ENCODE data around the gene STKLD1.
A peak's percentile ranks its signal among the peaks of the same experiment; 100 is the strongest.

STKLD1 gene

GRCh38 chr9:133335924-133336811 is 40.0 kb upstream of the STKLD1 start, which contains the start of gene SURF6:
Gene SURF6 (minus strand): TSS chr9:133336188. CDS start chr9:133336132, 56 bp downstream.
- Histone ChIP-seq H3K27me3 (ENCODE audit: control insufficient read depth in 3 of 3, insufficient read depth in 3 of 3, low read depth in 1 of 3, low read length in 3 of 3) (no peaks in the 10 kb centered on the region), H3K4me3 (ENCODE audit: low read length in 2 of 2) (peak within 1 kb of the TSS; percentile 82 to 98), H2BK12ac (ENCODE audit: low read length) (no peak within 1 kb of the TSS), H2BK120ac (ENCODE audit: low read depth, low read length) (peak within 1 kb of the TSS; percentile 25), H4K91ac (ENCODE audit: low read depth, low read length, poor library complexity) (no peak within 1 kb of the TSS), H3K27ac (replicated peaks; ENCODE audit: low read length) (peak within 1 kb of the TSS; percentile 79), H3K36me3 (replicated peaks in 1 of 2; ENCODE audit: control insufficient read depth in 2 of 2, insufficient read depth in 2 of 2, low read length in 2 of 2) (peaks cover 53 to 71% of the 10 kb centered on the region in 2 donors), H4K8ac (ENCODE audit: low read depth, low read length) (peak within 1 kb of the TSS; percentile 72), H3K4ac (ENCODE audit: low read length) (peak within 1 kb of the TSS; percentile 70), H2BK15ac (ENCODE audit: low read length) (no peak within 1 kb of the TSS), H2AK5ac (ENCODE audit: low read depth, low read length) (peak within 1 kb of the TSS; percentile 93), H3K9me3 (replicated peaks in 1 of 2; ENCODE audit: control insufficient read depth in 2 of 2, insufficient read depth in 1 of 2, low read depth in 1 of 2, low read length in 2 of 2) (no peaks in the 10 kb centered on the region), H3K23ac (ENCODE audit: low read depth, low read length, poor library complexity) (peak within 1 kb of the TSS; percentile 99), H3K4me2 (ENCODE audit: insufficient read depth, low read length, poor library complexity, severe bottlenecking) (peak within 1 kb of the TSS; percentile 82), H3K9ac (ENCODE audit: low read depth, low read length, poor library complexity) (peak within 1 kb of the TSS; percentile 96), H3K79me1 (ENCODE audit: low read depth, low read length) (peaks cover 12% of the 10 kb centered on the region), H2AFZ (ENCODE audit: low read length) (peak within 1 kb of the TSS; percentile 95), H3K14ac (ENCODE audit: low read length) (peak within 1 kb of the TSS; percentile 77), H2BK5ac (ENCODE audit: low read length) (no peak within 1 kb of the TSS), H3K4me1 (ENCODE audit: control insufficient read depth in 2 of 2, insufficient read depth in 1 of 2, low read depth in 1 of 2, low read length in 2 of 2) (peaks cover 5 to 6% of the 10 kb centered on the region in 2 donors), H3K18ac (ENCODE audit: low read length) (peak within 1 kb of the TSS; percentile 88)
- no CpG with 5 or more reads among the region's 70 CpGs for WGBS, 2 donors (ENCODE audit: extremely low coverage in 2 of 2, insufficient read length in 2 of 2, insufficient replicate concordance in 1 of 2)
- peak; percentile 83 for DNase-seq (ENCODE audit: low spot score)

- no peak overlapping the region for H3K4me2 ChIP-seq (ENCODE audit: insufficient read depth, low read length, poor library complexity, severe bottlenecking)
- no peak overlapping the region for H3K4ac ChIP-seq (ENCODE audit: low read length)
- no peak overlapping the region for H3K4me3 ChIP-seq (ENCODE audit: low read length in 2 of 2)
- no CpG with 5 or more reads among the region's 5 CpGs for WGBS, 2 donors (ENCODE audit: extremely low coverage in 2 of 2, insufficient read length in 2 of 2, insufficient replicate concordance in 1 of 2)
- no peak overlapping the region for H2AFZ ChIP-seq (ENCODE audit: low read length)
- H3K36me3 ChIP-seq (replicated peaks in 1 of 2; ENCODE audit: control insufficient read depth in 2 of 2, insufficient read depth in 2 of 2, low read length in 2 of 2), result peaks cover 57 to 71% of the 10 kb centered on the region in 2 donors
- no peak overlapping the region for H3K14ac ChIP-seq (ENCODE audit: low read length)
- H4K8ac ChIP-seq (ENCODE audit: low read depth, low read length), result no peak overlapping the region
- H3K4me1 ChIP-seq (ENCODE audit: control insufficient read depth in 2 of 2, insufficient read depth in 1 of 2, low read depth in 1 of 2, low read length in 2 of 2), result peaks cover 5 to 6% of the 10 kb centered on the region in 2 donors
- H4K91ac ChIP-seq (ENCODE audit: low read depth, low read length, poor library complexity), result no peak overlapping the region
- H2BK5ac ChIP-seq (ENCODE audit: low read length), result no peak overlapping the region
- H3K27me3 ChIP-seq (ENCODE audit: control insufficient read depth in 3 of 3, insufficient read depth in 3 of 3, low read depth in 1 of 3, low read length in 3 of 3), result no peaks in the 10 kb centered on the region
- H3K18ac ChIP-seq (ENCODE audit: low read length), result no peak overlapping the region
- H2AK5ac ChIP-seq (ENCODE audit: low read depth, low read length), result no peak overlapping the region
- DNase-seq (ENCODE audit: low spot score), result no peak
- peaks cover 5% of the 10 kb centered on the region for H3K79me1 ChIP-seq (ENCODE audit: low read depth, low read length)
- no peak overlapping the region for H3K27ac ChIP-seq (replicated peaks; ENCODE audit: low read length)
- H3K9me3 ChIP-seq (replicated peaks in 1 of 2; ENCODE audit: control insufficient read depth in 2 of 2, insufficient read depth in 1 of 2, low read depth in 1 of 2, low read length in 2 of 2), result no peaks in the 10 kb centered on the region
- H2BK120ac ChIP-seq (ENCODE audit: low read depth, low read length), result no peak overlapping the region
- H3K23ac ChIP-seq (ENCODE audit: low read depth, low read length, poor library complexity), result no peak overlapping the region
- no peak overlapping the region for H3K9ac ChIP-seq (ENCODE audit: low read depth, low read length, poor library complexity)
- no peak overlapping the region for H2BK12ac ChIP-seq (ENCODE audit: low read length)
- H2BK15ac ChIP-seq (ENCODE audit: low read length), result no peak overlapping the region
Measured at GRCh38 chr9:133339641-133340040, 36.5 kb upstream of the STKLD1 start.

GRCh38 chr9:133340256-133340655 is 35.9 kb upstream of the STKLD1 start:
- H3K9ac ChIP-seq (ENCODE audit: low read depth, low read length, poor library complexity), result no peak overlapping the region
- H3K4ac ChIP-seq (ENCODE audit: low read length), result no peak overlapping the region
- no peak overlapping the region for H3K4me2 ChIP-seq (ENCODE audit: insufficient read depth, low read length, poor library complexity, severe bottlenecking)
- H3K27me3 ChIP-seq (ENCODE audit: control insufficient read depth in 3 of 3, insufficient read depth in 3 of 3, low read depth in 1 of 3, low read length in 3 of 3), result no peaks in the 10 kb centered on the region
- H2BK120ac ChIP-seq (ENCODE audit: low read depth, low read length), result no peak overlapping the region
- H2AFZ ChIP-seq (ENCODE audit: low read length), result no peak overlapping the region
- H2AK5ac ChIP-seq (ENCODE audit: low read depth, low read length), result no peak overlapping the region
- H3K9me3 ChIP-seq (replicated peaks in 1 of 2; ENCODE audit: control insufficient read depth in 2 of 2, insufficient read depth in 1 of 2, low read depth in 1 of 2, low read length in 2 of 2), result no peaks in the 10 kb centered on the region
- peaks cover 5 to 6% of the 10 kb centered on the region in 2 donors for H3K4me1 ChIP-seq (ENCODE audit: control insufficient read depth in 2 of 2, insufficient read depth in 1 of 2, low read depth in 1 of 2, low read length in 2 of 2)
- no peak overlapping the region for H4K91ac ChIP-seq (ENCODE audit: low read depth, low read length, poor library complexity)
- H3K79me1 ChIP-seq (ENCODE audit: low read depth, low read length), result peaks cover 8% of the 10 kb centered on the region
- H4K8ac ChIP-seq (ENCODE audit: low read depth, low read length), result no peak overlapping the region
- H3K14ac ChIP-seq (ENCODE audit: low read length), result no peak overlapping the region
- DNase-seq (ENCODE audit: low spot score), result no peak
- no peak overlapping the region for H2BK5ac ChIP-seq (ENCODE audit: low read length)
- WGBS, 2 donors (ENCODE audit: extremely low coverage in 2 of 2, insufficient read length in 2 of 2, insufficient replicate concordance in 1 of 2), result no CpG with 5 or more reads among the region's 3 CpGs
- H2BK15ac ChIP-seq (ENCODE audit: low read length), result no peak overlapping the region
- no peak overlapping the region for H2BK12ac ChIP-seq (ENCODE audit: low read length)
- H3K23ac ChIP-seq (ENCODE audit: low read depth, low read length, poor library complexity), result no peak overlapping the region
- peaks cover 62 to 73% of the 10 kb centered on the region in 2 donors for H3K36me3 ChIP-seq (replicated peaks in 1 of 2; ENCODE audit: control insufficient read depth in 2 of 2, insufficient read depth in 2 of 2, low read length in 2 of 2)
- no peak overlapping the region for H3K18ac ChIP-seq (ENCODE audit: low read length)
- H3K4me3 ChIP-seq (ENCODE audit: low read length in 2 of 2), result no peak overlapping the region
- H3K27ac ChIP-seq (replicated peaks; ENCODE audit: low read length), result no peak overlapping the region

GRCh38 chr9:133340916-133341315 is 35.2 kb upstream of the STKLD1 start:
- H3K9me3 ChIP-seq (replicated peaks in 1 of 2; ENCODE audit: control insufficient read depth in 2 of 2, insufficient read depth in 1 of 2, low read depth in 1 of 2, low read length in 2 of 2), result no peaks in the 10 kb centered on the region
- H2AK5ac ChIP-seq (ENCODE audit: low read depth, low read length), result no peak overlapping the region
- H3K18ac ChIP-seq (ENCODE audit: low read length), result no peak overlapping the region
- no peak overlapping the region for H2BK15ac ChIP-seq (ENCODE audit: low read length)
- WGBS, 2 donors (ENCODE audit: extremely low coverage in 2 of 2, insufficient read length in 2 of 2, insufficient replicate concordance in 1 of 2), result no CpG with 5 or more reads among the region's 13 CpGs
- no peak overlapping the region for H3K4me3 ChIP-seq (ENCODE audit: low read length in 2 of 2)
- H3K4me2 ChIP-seq (ENCODE audit: insufficient read depth, low read length, poor library complexity, severe bottlenecking), result no peak overlapping the region
- no peak overlapping the region for H2BK12ac ChIP-seq (ENCODE audit: low read length)
- no peak overlapping the region for H2BK120ac ChIP-seq (ENCODE audit: low read depth, low read length)
- H3K36me3 ChIP-seq (replicated peaks in 1 of 2; ENCODE audit: control insufficient read depth in 2 of 2, insufficient read depth in 2 of 2, low read length in 2 of 2), result peaks cover 69 to 80% of the 10 kb centered on the region in 2 donors
- H4K91ac ChIP-seq (ENCODE audit: low read depth, low read length, poor library complexity), result no peak overlapping the region
- no peaks in the 10 kb centered on the region for H3K27me3 ChIP-seq (ENCODE audit: control insufficient read depth in 3 of 3, insufficient read depth in 3 of 3, low read depth in 1 of 3, low read length in 3 of 3)
- no peak overlapping the region for H3K4ac ChIP-seq (ENCODE audit: low read length)
- H4K8ac ChIP-seq (ENCODE audit: low read depth, low read length), result no peak overlapping the region
- H3K4me1 ChIP-seq (ENCODE audit: control insufficient read depth in 2 of 2, insufficient read depth in 1 of 2, low read depth in 1 of 2, low read length in 2 of 2), result peaks cover 3 to 4% of the 10 kb centered on the region in 2 donors
- no peak overlapping the region for H2BK5ac ChIP-seq (ENCODE audit: low read length)
- H3K14ac ChIP-seq (ENCODE audit: low read length), result no peak overlapping the region
- no peak overlapping the region for H3K23ac ChIP-seq (ENCODE audit: low read depth, low read length, poor library complexity)
- no peak overlapping the region for H3K27ac ChIP-seq (replicated peaks; ENCODE audit: low read length)
- no peak overlapping the region for H2AFZ ChIP-seq (ENCODE audit: low read length)
- DNase-seq (ENCODE audit: low spot score), result no peak
- peaks cover 11% of the 10 kb centered on the region for H3K79me1 ChIP-seq (ENCODE audit: low read depth, low read length)
- H3K9ac ChIP-seq (ENCODE audit: low read depth, low read length, poor library complexity), result no peak overlapping the region

Data from neuronal stem cell (in vitro differentiated cells).